K562 (cell line): ENCODE results near the gene EEF2K. TPM values are rescaled to one million over a fixed set of nuclear protein-coding genes. Genes with fewer than 3 reads are reported as not detected.

ENCODE experiments used
- DPF2 ChIP-seq: fragments of 450-650 bp; IDR thresholded peaks from 2 replicates; pipeline ENCODE4 v1.6.1; 2016
- E2F1 ChIP-seq: sonication (generic); formaldehyde crosslinking; IDR thresholded peaks from 2 replicates; pipeline ENCODE4 v1.8.1; 2023; ENCODE audit warnings: mild to moderate bottlenecking, missing genetic modification reagents, moderate library complexity
- HDAC8 ChIP-seq: fragments of 450-650 bp; IDR thresholded peaks from 2 replicates; pipeline ENCODE4 v1.6.1; 2016; ENCODE audit warnings: mild to moderate bottlenecking, missing genetic modification characterization, moderate library complexity, missing compliant biosample characterization
- JUN ChIP-seq, 2 experiments: sonication (generic) in 1 of 2; formaldehyde crosslinking in 1 of 2; IDR thresholded peaks; 2 replicates each; pipeline versions ENCODE4 v1.6.1 to v1.8.0; 2012 to 2022; ENCODE audit warnings: borderline replicate concordance in 2 of 2, mild to moderate bottlenecking in 2 of 2, improper control_type of control experiment in 1 of 2, low read depth in 1 of 2, low read length in 1 of 2, missing genetic modification reagents in 1 of 2
- KDM2B ChIP-seq: fragments of 250-450 bp; sonication (Bioruptor Pico); IDR thresholded peaks from 2 replicates; pipeline ENCODE4 v1.8.0; 2021; ENCODE audit warnings: mild to moderate bottlenecking, moderate library complexity
- PATZ1 ChIP-seq: fragments of 250-450 bp; sonication (Bioruptor Pico); IDR thresholded peaks from 2 replicates; pipeline ENCODE4 v1.5.0; 2020; ENCODE audit warnings: mild to moderate bottlenecking, borderline replicate concordance
- PRPF4 ChIP-seq: fragments of 200-400 bp; formaldehyde crosslinking; IDR thresholded peaks from one replicate; pipeline ENCODE4 v1.6.1; 2017; ENCODE audit warnings: low read length, low read depth, mild to moderate bottlenecking; ENCODE audit not compliant: insufficient read depth, poor library complexity, severe bottlenecking
- RHOXF2B ChIP-seq: fragments of 250-450 bp; sonication (Bioruptor Pico); conservative IDR thresholded peaks from 2 replicates; pipeline ENCODE4 v1.5.1; 2021
- YBX1 ChIP-seq: fragments of 450-650 bp; IDR thresholded peaks from 2 replicates; pipeline ENCODE4 v1.7.1; 2016; ENCODE audit warnings: mild to moderate bottlenecking
- ZNF436 ChIP-seq: fragments of 250-450, 450-650 bp; sonication (Bioruptor Pico); formaldehyde crosslinking; IDR thresholded peaks from 2 replicates; pipeline ENCODE4 v1.7.0; 2020; ENCODE audit warnings: mild to moderate bottlenecking
- ZNF551 ChIP-seq: fragments of 250-450 bp; sonication (Bioruptor Pico); IDR thresholded peaks from 2 replicates; pipeline ENCODE4 v1.5.0; 2021; ENCODE audit warnings: mild to moderate bottlenecking, moderate library complexity
- ZNF644 ChIP-seq: fragments of 200-800 bp; sonication (Bioruptor generic); IDR thresholded peaks from 2 replicates; pipeline ENCODE4 v1.6.1; 2016; ENCODE audit warnings: low read depth, missing genetic modification characterization, missing compliant biosample characterization
- ZNF780A ChIP-seq: fragments of 250-450 bp; sonication (Bioruptor Pico); IDR thresholded peaks from 2 replicates; pipeline ENCODE4 v1.5.0; 2021; ENCODE audit warnings: mild to moderate bottlenecking
- ZSCAN29 ChIP-seq: fragments of 450-650 bp; IDR thresholded peaks from 2 replicates; pipeline ENCODE4 v1.6.1; 2017
- polyA plus RNA-seq, 8 experiments: library from polyadenylated mRNA; depleted of rRNA in 4 of 8; stranded (reverse) in 5 of 8; unstranded in 3 of 8; fragments of >200 nt; fragmentation: Nextera tagmentation in 2 of 8; fragmentation: Illumina TruSeq in 1 of 8; extraction: Ambion mirVana in 2 of 8; extraction: Trizol in 1 of 8; gene quantifications; 2 replicates each; pipeline versions ENCODE4 v1.2.1 to v1.2.3, GENCODE V29; 2011 to 2014; ENCODE audit warnings: inconsistent platforms in 1 of 8, missing spikeins in 1 of 8
- total RNA-seq, 7 experiments: library from RNA; depleted of rRNA in 6 of 7; stranded (reverse); fragments of >200 nt in 6 of 7; fragmentation: Illumina TruSeq in 2 of 7; extraction: Trizol in 2 of 7; gene quantifications; 2 replicates each; pipeline versions ENCODE4 v1.2.1 to v1.2.3, GENCODE V29; 2011 to 2021; ENCODE audit warnings: low replicate concordance in 1 of 7
- TF ChIP-seq, protein P1 (sequence below): IDR thresholded peaks from 2 replicates; pipeline ENCODE4 v1.6.1; 2011; ENCODE audit warnings: borderline replicate concordance, low read depth, mild to moderate bottlenecking, moderate library complexity, low read length; ENCODE audit not compliant: insufficient read depth, poor library complexity, severe bottlenecking
- TF ChIP-seq, protein P2 (sequence below): fragments of 250-450 bp; sonication (Bioruptor Pico); IDR thresholded peaks from 2 replicates; pipeline ENCODE4 v1.9.0; 2021; ENCODE audit warnings: mild to moderate bottlenecking
- TF ChIP-seq, protein P3 (sequence below): fragments of 450-650 bp; IDR thresholded peaks from 2 replicates; pipeline ENCODE4 v1.6.1; 2017; ENCODE audit warnings: mild to moderate bottlenecking, moderate library complexity
- TF ChIP-seq, protein P4 (sequence below): IDR thresholded peaks from 2 replicates; pipeline ENCODE4 v1.6.1; 2014; ENCODE audit warnings: antibody characterized with exemption

The EEF2K gene
- total and polyA plus RNA-seq, 9 of the 15 experiments (the other 6 are each of a cell fraction or from before 2014, with no cell fraction given), result 3.0 to 35.2 (median 12.2) TPM

DNA sequence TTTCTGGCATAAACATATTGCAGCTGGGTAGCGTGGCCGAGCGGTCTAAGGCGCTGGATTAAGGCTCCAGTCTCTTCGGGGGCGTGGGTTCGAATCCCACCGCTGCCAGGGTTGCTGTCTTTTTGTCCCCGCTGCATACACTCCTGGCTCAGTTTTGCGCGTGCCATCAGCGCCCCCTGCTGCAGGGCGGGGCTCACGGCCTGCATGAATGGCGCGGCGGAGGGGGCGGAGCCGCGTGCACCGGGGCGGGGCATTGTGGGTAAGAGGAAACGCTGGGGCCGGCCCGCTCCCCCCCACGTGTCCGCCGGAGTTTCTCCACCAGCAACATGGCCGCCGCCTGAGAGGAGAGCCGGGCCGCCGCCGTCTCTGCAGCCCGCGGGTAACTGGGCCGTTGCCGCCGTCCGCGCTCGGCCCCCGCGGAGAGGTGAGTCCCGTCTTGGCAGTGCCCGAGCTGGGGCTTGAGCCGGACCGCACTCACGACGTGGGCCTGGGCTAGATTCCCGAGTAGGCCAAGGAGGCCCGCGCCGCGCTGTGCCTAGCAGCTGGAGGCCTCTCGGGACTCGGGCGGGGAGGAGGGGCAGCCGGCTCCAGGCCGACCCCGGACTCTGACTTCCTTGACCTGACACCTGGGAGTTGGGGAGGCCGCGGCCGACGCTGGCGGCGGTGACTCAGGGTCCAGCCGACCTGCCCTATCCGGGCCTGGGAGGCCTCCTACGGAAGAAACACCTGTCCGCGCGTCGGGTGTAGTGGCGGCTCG, 91.2 kb downstream of the EEF2K start, which contains the start of gene POLR3E (continued):
- TF ChIP-seq, protein P1, sequence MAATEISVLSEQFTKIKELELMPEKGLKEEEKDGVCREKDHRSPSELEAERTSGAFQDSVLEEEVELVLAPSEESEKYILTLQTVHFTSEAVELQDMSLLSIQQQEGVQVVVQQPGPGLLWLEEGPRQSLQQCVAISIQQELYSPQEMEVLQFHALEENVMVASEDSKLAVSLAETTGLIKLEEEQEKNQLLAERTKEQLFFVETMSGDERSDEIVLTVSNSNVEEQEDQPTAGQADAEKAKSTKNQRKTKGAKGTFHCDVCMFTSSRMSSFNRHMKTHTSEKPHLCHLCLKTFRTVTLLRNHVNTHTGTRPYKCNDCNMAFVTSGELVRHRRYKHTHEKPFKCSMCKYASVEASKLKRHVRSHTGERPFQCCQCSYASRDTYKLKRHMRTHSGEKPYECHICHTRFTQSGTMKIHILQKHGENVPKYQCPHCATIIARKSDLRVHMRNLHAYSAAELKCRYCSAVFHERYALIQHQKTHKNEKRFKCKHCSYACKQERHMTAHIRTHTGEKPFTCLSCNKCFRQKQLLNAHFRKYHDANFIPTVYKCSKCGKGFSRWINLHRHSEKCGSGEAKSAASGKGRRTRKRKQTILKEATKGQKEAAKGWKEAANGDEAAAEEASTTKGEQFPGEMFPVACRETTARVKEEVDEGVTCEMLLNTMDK, result peak; percentile 85
- TF ChIP-seq YBX1, result no peak
- TF ChIP-seq KDM2B (CRISPR knock-in tag), result peak; percentile 75
- TF ChIP-seq E2F1 (CRISPR knock-in tag), result peak; percentile 89
- TF ChIP-seq DPF2, result no peak; the same call in 1 of the 2 replicates
- peak; percentile 73; the same call in 1 of the 2 replicates for TF ChIP-seq JUN (IDR thresholded peaks at IDR 0.05; ENCODE audit: borderline replicate concordance, low read depth, low read length)
- 0 out of 2 replicates have a peak, but pooled peaks have one; percentile 78 for TF ChIP-seq JUN (CRISPR knock-in tag; IDR thresholded peaks at IDR 0.05; ENCODE audit: borderline replicate concordance)
- TF ChIP-seq PATZ1 (CRISPR knock-in tag), result no peak
- TF ChIP-seq, protein P2, sequence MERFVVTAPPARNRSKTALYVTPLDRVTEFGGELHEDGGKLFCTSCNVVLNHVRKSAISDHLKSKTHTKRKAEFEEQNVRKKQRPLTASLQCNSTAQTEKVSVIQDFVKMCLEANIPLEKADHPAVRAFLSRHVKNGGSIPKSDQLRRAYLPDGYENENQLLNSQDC (CRISPR knock-in tag), result no peak
- no peak; the same call in 1 of the 2 replicates for TF ChIP-seq ZNF436
- TF ChIP-seq, protein P3, sequence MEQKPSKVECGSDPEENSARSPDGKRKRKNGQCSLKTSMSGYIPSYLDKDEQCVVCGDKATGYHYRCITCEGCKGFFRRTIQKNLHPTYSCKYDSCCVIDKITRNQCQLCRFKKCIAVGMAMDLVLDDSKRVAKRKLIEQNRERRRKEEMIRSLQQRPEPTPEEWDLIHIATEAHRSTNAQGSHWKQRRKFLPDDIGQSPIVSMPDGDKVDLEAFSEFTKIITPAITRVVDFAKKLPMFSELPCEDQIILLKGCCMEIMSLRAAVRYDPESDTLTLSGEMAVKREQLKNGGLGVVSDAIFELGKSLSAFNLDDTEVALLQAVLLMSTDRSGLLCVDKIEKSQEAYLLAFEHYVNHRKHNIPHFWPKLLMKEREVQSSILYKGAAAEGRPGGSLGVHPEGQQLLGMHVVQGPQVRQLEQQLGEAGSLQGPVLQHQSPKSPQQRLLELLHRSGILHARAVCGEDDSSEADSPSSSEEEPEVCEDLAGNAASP, result no peak
- TF ChIP-seq HDAC8 (tag), result peak; percentile 19; the same call in 1 of the 2 replicates
- no peak for TF ChIP-seq ZNF551
- no peak for TF ChIP-seq RHOXF2B
- TF ChIP-seq ZSCAN29, result no peak; the same call in none of the 2 replicates
- TF ChIP-seq ZNF644 (tag), result peak; percentile 59; the same call in 1 of the 2 replicates
- no peak for TF ChIP-seq ZNF780A (CRISPR knock-in tag)
- TF ChIP-seq, protein P4, sequence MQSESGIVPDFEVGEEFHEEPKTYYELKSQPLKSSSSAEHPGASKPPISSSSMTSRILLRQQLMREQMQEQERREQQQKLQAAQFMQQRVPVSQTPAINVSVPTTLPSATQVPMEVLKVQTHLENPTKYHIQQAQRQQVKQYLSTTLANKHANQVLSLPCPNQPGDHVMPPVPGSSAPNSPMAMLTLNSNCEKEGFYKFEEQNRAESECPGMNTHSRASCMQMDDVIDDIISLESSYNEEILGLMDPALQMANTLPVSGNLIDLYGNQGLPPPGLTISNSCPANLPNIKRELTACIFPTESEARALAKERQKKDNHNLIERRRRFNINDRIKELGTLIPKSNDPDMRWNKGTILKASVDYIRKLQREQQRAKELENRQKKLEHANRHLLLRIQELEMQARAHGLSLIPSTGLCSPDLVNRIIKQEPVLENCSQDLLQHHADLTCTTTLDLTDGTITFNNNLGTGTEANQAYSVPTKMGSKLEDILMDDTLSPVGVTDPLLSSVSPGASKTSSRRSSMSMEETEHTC, result 0 out of 2 replicates have a peak, but pooled peaks have one; percentile 48
- TF ChIP-seq PRPF4, result peak; percentile 62
